GM12874 (cell line): ENCODE results near the gene MROH8.

Experiments used
- TF ChIP-seq, protein P1 (sequence below): IDR thresholded peaks from 2 replicates; pipeline ENCODE4 v1.5.1; 2011; ENCODE audit warnings: low read depth, mild to moderate bottlenecking, control low read depth, low read length, moderate library complexity; ENCODE audit not compliant: insufficient read depth

The MROH8 gene

DNA sequence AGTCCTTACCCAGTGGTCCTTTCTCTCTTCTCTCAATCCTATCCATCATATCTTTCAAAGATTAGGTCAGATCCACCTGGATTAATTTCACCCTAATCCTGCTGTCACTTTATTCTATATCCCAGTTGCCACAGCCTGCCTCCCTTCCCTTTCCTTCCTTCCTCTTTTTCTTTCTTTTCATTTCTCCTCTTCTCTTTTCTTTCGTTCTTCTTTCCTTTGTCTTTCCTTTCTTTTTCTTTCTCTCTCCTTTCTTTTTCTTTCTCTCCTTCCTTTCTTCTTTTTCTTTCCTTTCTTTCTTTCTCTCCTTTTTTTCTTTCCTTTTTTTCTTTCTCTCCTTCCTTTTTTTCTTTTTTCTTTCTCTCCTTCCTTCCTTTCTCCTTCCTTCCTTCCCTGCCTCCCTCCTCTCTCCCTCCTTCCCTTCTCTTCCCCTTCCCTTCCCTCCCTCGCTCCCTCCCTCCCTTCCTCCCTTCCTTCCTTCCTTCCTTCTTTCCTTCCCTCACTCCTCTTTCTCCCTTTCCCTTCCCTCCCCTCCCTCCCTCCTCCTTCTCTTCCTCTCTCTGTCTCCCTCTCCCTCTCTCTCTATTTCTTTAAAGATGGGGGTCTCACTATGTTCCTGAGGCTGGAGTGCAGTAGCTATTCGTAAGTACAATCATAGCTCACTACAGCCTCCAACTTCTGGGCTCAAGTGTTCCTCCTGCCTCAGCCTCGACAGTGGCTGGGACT, 15.4 kb downstream of the MROH8 start:
- TF ChIP-seq, protein P1, sequence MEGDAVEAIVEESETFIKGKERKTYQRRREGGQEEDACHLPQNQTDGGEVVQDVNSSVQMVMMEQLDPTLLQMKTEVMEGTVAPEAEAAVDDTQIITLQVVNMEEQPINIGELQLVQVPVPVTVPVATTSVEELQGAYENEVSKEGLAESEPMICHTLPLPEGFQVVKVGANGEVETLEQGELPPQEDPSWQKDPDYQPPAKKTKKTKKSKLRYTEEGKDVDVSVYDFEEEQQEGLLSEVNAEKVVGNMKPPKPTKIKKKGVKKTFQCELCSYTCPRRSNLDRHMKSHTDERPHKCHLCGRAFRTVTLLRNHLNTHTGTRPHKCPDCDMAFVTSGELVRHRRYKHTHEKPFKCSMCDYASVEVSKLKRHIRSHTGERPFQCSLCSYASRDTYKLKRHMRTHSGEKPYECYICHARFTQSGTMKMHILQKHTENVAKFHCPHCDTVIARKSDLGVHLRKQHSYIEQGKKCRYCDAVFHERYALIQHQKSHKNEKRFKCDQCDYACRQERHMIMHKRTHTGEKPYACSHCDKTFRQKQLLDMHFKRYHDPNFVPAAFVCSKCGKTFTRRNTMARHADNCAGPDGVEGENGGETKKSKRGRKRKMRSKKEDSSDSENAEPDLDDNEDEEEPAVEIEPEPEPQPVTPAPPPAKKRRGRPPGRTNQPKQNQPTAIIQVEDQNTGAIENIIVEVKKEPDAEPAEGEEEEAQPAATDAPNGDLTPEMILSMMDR: no peak

DNA sequence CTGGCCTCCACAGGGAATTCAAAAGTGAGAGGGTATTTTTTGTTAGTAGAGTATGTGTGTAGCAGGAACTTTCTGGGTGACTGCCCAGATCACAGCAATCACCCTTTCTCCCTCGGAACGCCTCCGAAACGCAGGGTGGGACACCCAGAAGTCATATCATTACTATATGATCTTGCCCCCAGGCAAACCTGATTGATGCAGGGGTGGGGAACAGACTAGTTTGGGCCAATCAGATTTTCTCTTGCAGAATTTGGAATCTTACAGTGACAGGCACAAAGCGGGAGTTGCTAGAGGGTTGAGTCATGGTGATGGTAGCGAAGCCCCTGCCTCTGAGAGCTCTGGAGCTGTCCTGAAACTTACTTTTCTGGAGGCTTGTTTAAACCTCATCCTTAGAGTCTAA, 16.7 kb downstream of the MROH8 start:
- TF ChIP-seq, protein P1: no peak

DNA sequence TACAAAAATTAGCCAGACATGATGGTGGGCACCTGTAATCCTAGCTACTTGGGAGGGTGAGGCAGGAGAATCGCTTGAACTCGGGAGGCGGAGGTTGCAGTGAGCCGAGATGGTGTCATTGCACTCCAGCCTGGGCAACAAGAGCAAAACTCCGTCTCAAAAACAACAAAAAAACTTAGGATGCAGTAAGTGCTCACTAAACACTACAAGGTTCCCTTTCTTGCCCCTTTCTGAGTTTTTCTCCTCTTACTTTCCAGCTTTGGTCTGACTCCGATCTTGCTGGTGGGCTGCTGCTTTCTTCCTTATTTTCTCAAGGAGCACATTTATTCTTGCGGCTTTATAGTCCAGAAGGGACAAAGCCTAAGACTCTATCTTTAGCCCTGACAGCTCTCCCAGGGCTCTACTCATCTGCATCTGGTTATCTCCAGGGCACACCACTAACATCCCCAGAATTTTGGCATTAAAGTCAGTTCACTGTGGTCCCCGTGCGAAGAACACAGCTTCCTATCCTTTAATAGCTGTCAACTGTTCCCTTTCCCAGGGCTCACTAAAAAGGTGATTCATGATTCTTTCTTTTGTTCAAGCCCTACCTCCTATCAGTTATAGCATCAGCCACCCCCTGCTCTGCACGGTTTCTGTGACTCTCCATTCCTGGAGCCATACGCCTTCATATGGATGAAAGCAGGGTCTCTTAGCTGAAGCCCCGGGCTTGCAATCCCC, 17.4 kb downstream of the MROH8 start:
- TF ChIP-seq, protein P1: no peak

DNA sequence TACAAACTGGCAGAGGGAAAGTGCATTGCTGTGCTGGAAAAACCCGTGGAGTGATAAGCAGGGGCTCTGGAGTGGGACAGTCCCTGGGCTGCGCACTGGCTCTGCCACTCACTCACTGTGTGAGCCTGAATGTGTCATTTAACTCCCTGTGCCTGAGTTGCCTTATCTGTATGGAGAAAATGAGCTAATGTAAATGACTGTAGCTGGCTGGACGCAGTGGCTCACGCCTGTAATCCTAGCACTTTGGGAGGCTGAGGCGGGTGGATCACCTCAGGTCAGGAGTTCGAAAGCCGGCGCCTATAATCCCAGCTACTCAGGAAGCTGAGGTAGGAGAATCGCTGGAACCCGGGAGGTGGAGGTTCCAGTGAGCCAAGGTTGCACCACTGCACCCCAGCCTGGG, 18.7 kb downstream of the MROH8 start:
- TF ChIP-seq, protein P1: no peak

DNA sequence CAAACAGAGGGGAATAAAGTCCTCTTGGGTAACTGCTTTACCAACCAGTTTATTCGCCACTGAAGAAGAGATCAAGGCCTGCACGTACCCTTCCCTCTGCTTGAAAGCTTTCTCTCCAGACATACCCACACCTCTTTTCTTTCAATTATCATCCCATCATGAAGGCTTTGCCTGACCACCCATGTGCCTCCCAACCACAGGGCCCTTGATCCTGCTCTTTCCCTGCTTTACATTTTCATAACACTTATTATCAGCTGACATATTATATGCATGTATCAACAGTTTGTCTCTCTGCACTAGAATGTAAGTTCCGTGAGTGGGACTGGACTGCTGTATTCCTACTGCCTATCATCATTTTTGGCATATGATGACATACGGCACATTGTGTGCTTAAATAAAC, 21.1 kb downstream of the MROH8 start:
- TF ChIP-seq, protein P1: no peak

DNA sequence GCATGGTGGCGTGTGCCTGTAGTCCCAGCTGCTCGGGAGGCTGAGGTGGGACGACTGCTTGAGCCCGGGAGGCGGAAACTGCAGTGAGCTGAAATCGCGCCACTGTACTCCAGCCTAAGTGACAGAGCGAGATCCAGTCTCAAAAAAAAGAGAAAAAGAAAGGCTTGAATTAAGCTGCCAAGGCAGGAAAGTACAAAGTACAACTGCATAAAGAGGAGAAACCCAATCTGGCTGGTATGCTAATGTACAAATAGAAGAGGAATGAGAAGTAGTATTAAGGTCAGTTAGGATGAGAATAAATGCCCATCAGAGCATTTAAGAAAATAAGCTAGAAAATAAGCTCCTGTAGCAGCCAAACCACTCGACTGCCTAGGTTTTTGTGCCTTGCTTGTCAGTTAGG, 23.4 kb downstream of the MROH8 start:
- TF ChIP-seq, protein P1: no peak

DNA sequence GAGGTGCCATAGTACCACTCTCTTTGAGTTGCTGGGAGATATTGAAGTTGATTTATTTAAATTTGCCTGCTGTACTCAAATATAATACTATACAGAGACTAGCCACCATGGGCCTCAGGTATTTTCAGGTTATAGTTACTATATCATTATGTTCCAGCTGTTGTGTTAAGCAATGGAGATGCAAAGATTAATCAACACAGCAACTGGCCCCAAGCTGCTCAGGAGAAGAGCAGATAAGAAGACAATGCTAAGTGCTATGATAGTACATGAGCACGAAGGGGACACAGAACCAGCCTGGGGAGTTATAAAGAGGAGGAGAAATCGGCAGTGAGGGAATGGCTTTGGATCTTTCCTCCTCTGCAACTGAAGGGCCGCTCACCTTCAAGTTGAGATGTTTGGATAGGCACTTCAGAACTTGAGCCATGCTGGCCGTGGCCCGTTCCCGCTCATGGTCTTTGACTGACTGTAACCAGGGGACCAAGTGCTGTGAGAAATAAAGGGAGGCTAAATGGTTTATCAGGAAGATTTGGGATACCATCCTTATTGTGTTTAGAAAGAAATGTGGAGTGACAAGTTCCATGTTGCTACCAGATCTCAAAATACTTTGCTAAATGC, 24.6 kb downstream of the MROH8 start:
- TF ChIP-seq, protein P1: no peak
